Caco-2 (cell line): ENCODE data around the gene TBC1D24. TPM values are rescaled to one million over a fixed set of nuclear protein-coding genes. Genes with fewer than 3 reads are reported as not detected.
A peak's percentile ranks its signal among the peaks of the same experiment; 100 is the strongest.
"Not testable (repeated sequence)": the region's sequence is repeated elsewhere in the genome, so short reads cannot be mapped to it uniquely, and the experiment has no call there.

Experiments
- BruUV-seq: library from RNA; stranded (reverse); fragments of 400-500 nt; replicated peaks from 2 replicates; lab custom pipeline; 2021; lab: Mats Ljungman, UMichigan
- CTCF ChIA-PET: fragments of 300-600 bp; sonication (Branson Sonifier 250); formaldehyde crosslinking; loops from one replicate; lab custom pipeline; 2022; ENCODE audit warnings: antibody characterized with exemption; lab: Charles Lee
- POLR2A ChIA-PET: fragments of 300-600 bp; sonication (Branson Sonifier 250); formaldehyde crosslinking; loops from one replicate; lab custom pipeline; 2022; ENCODE audit warnings: antibody characterized with exemption; lab: Charles Lee
- DNase-seq, 2 experiments: peaks; one replicate each; pipeline versions ENCODE4 v3.0.0 to v3.0.0-alpha.2; 2020 to 2022
- H3K27me3 ChIP-seq: replicated peaks from 2 replicates; pipeline ENCODE4 v1.6.0; 2011; ENCODE audit warnings: low read length; ENCODE audit not compliant: control insufficient read depth, insufficient read depth
- H3K36me3 ChIP-seq: 2 replicates; pipeline ENCODE4 v1.5.1; 2011; ENCODE audit warnings: low read length; ENCODE audit not compliant: control insufficient read depth, insufficient read depth
- H3K4me1 ChIP-seq: fragments of 250-450 bp; sonication (Bioruptor Pico); 2 replicates; pipeline ENCODE4 v1.5.1; 2020; ENCODE audit warnings: mild to moderate bottlenecking
- H3K4me3 ChIP-seq: 2 replicates; pipeline ENCODE4 v1.5.1; 2011; ENCODE audit warnings: low read depth, mild to moderate bottlenecking, control low read depth, low read length
- H3K9me3 ChIP-seq: fragments of 250-450 bp; sonication (Bioruptor Pico); 2 replicates; pipeline ENCODE4 v1.5.1; 2020; ENCODE audit warnings: mild to moderate bottlenecking, moderate library complexity
- H3K27ac Mint-ChIP-seq: one replicate; pipeline ENCODE4 v1.8.0; 2022; ENCODE audit warnings: mixed read lengths; ENCODE audit not compliant: unreplicated experiment
- H3K27me3 Mint-ChIP-seq: one replicate; pipeline ENCODE4 v1.8.0; 2022; ENCODE audit warnings: mixed read lengths; ENCODE audit not compliant: insufficient read depth, unreplicated experiment
- H3K36me3 Mint-ChIP-seq: one replicate; pipeline ENCODE4 v1.8.0; 2022; ENCODE audit warnings: mild to moderate bottlenecking, mixed read lengths; ENCODE audit not compliant: insufficient read depth, unreplicated experiment
- H3K4me1 Mint-ChIP-seq: one replicate; pipeline ENCODE4 v1.8.0; 2022; ENCODE audit warnings: low read depth, mixed read lengths; ENCODE audit not compliant: unreplicated experiment
- H3K4me3 Mint-ChIP-seq: one replicate; pipeline ENCODE4 v1.8.0; 2022; ENCODE audit warnings: mild to moderate bottlenecking, moderate library complexity, mixed read lengths; ENCODE audit not compliant: unreplicated experiment
- H3K9me3 Mint-ChIP-seq: one replicate; pipeline ENCODE4 v1.8.0; 2022; ENCODE audit warnings: mixed read lengths; ENCODE audit not compliant: unreplicated experiment
- intact Hi-C: fragments of 100-400 bp; cut with micrococcal nuclease; formaldehyde crosslinking; loops from one replicate; pipeline ENCODE4 v1.10.0; 2022; ENCODE audit not compliant: unreplicated experiment
- microRNA-seq: library from miRNA; unstranded; fragments of <30 nt; microRNA quantifications from one replicate; pipeline ENCODE4 v1.2.0, GENCODE V29; 2022
- total RNA-seq: library from RNA; stranded (reverse); gene quantifications from 2 replicates; pipeline ENCODE4 v1.2.3, GENCODE V29; 2022
- TF ChIP-seq, protein P1 (sequence below), 2 experiments: fragments of 200-600 bp in 1 of 2; IDR thresholded peaks; 1 replicate in 1 of 2; 2 replicates in 1 of 2; pipeline versions ENCODE4 v1.5.1 to v1.8.0; 2011 to 2022; ENCODE audit warnings: antibody characterized with exemption in 1 of 2, control low read depth in 1 of 2, inconsistent platforms in 1 of 2, low read depth in 1 of 2, low read length in 1 of 2, mild to moderate bottlenecking in 1 of 2, moderate library complexity in 1 of 2; ENCODE audit not compliant: insufficient read depth in 1 of 2, severe bottlenecking in 1 of 2, unreplicated experiment in 1 of 2

Gene TBC1D24
- total RNA-seq, 1 experiment from 2014 or later: 20.8 TPM

DNA sequence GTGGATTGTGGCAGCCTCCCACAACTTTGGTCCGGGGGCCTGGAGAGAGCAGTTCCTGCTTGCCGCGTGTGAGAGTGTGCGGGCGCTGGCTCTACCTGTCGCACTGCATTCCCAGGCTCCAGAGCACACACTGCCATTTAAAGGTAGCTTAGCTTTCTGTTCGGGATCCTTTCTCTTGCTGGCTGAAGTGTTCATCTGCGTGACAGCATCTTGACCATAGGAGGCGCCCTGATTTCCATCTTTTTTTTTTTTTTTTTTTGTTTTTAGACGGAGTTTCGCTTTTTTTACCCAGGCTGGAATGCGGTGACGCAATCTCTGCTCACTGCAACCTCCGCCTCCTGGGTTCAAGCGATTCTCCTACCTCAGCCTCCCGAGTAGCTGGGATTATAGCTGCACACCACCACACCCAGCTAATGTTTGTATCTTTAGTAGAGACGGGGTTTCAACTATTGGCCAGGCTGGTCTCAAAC lies 76.5 kb downstream of the TBC1D24 start:
- H3K36me3 ChIP-seq, H3K27me3 ChIP-seq, H3K4me3 ChIP-seq, H3K4me1 Mint-ChIP-seq, H3K4me1 ChIP-seq, BruUV-seq, intact Hi-C loops, H3K27me3 Mint-ChIP-seq, H3K9me3 ChIP-seq, H3K36me3 Mint-ChIP-seq, H3K9me3 Mint-ChIP-seq, H3K4me3 Mint-ChIP-seq: not testable (repeated sequence)
- H3K27ac Mint-ChIP-seq: peak overlapping the region; percentile 72
- ChIA-PET CTCF (interaction anchor here (0.7 kb wide), 5 partner anchors 15 to 361 kb away, joined by 3 to 10 read pairs (median 7); partner anchors contain the start of gene ECI1), POLR2A (interaction anchor here (0.7 kb wide), 1 partner anchor 14 kb away, joined by 6 read pairs; the partner anchor contains the start of gene PDPK1)
- TF ChIP-seq, protein P1, sequence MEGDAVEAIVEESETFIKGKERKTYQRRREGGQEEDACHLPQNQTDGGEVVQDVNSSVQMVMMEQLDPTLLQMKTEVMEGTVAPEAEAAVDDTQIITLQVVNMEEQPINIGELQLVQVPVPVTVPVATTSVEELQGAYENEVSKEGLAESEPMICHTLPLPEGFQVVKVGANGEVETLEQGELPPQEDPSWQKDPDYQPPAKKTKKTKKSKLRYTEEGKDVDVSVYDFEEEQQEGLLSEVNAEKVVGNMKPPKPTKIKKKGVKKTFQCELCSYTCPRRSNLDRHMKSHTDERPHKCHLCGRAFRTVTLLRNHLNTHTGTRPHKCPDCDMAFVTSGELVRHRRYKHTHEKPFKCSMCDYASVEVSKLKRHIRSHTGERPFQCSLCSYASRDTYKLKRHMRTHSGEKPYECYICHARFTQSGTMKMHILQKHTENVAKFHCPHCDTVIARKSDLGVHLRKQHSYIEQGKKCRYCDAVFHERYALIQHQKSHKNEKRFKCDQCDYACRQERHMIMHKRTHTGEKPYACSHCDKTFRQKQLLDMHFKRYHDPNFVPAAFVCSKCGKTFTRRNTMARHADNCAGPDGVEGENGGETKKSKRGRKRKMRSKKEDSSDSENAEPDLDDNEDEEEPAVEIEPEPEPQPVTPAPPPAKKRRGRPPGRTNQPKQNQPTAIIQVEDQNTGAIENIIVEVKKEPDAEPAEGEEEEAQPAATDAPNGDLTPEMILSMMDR (IDR thresholded peaks at IDR 0.05; ENCODE audit: insufficient read depth in 1 of 2, low read depth in 1 of 2, low read length in 1 of 2, severe bottlenecking in 1 of 2, unreplicated experiment in 1 of 2): peak; percentile 20 to 22
- DNase-seq: peak; percentile 49 to 61

DNA sequence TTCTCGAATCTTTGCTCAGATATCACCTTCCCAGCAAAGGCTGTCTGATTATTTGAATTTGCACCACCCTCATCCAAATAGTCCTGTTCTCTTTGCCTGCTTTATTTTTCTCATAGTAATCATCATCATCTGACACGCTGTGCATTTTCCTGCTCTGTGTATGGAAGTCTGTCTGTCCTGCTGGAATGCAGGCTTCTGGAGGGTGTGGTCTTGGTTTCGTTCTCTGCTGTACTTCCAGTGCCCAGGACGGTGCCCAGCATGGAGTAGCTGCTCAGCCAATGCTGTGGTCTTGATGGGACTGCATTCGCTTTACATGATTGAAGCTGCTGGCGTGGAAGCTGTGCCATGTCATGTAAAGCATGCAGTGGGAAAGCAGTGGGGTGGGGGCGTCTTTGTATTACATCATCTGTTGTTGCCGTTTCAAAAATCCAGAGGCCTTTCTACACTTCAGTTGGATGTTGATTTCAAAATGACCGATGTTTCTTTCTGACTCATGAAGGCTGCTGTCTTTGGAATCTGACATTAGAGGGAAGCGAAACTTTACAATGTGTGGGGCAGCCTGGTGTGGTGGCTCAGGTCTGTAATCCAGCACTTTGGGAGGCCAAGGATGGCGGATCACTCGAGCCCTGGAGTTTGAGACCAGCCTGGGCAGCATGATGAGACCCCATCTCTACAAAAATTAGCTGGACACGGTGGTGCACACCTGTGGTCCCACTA lies 79.9 kb downstream of the TBC1D24 start:
- H3K4me1 Mint-ChIP-seq, H3K4me1 ChIP-seq, H3K27me3 Mint-ChIP-seq, H3K36me3 Mint-ChIP-seq, POLR2A ChIA-PET, H3K9me3 ChIP-seq, H3K27me3 ChIP-seq, BruUV-seq, H3K9me3 Mint-ChIP-seq, H3K36me3 ChIP-seq, H3K27ac Mint-ChIP-seq, CTCF ChIA-PET, DNase-seq, intact Hi-C loops, H3K4me3 Mint-ChIP-seq, H3K4me3 ChIP-seq: not testable (repeated sequence)

Small RNAs within 50 kb of the gene (microRNA-seq; reads per million reads assigned to microRNA genes)
- not detected for gene MIR3178
- gene MIR6767: not detected
- gene MIR6768: 1.1 reads per million

Other genes starting within 250 kb of the TBC1D24 start
- 0.27 and 1.00 TPM in 2 replicates for gene DNASE1L2, start 238.7 kb upstream of the TBC1D24 start, total RNA-seq
- gene ECI1, start 223.5 kb upstream of the TBC1D24 start, total RNA-seq: 135 and 157 TPM in 2 replicates
- gene RNPS1, start 207.0 kb upstream of the TBC1D24 start, total RNA-seq: 207 and 210 TPM in 2 replicates
- gene ABCA3, start 134.4 kb upstream of the TBC1D24 start, total RNA-seq: 14.6 and 16.1 TPM in 2 replicates
- 48.7 and 52.4 TPM in 2 replicates for gene CCNF, start 45.7 kb upstream of the TBC1D24 start, total RNA-seq
- 29.0 and 30.6 TPM in 2 replicates for gene TEDC2, start 15.0 kb upstream of the TBC1D24 start, total RNA-seq
- gene NTN3, start 3.8 kb upstream of the TBC1D24 start, total RNA-seq: 0.30 and 0.39 TPM in 2 replicates
- gene ATP6V0C, start 38.8 kb downstream of the TBC1D24 start, total RNA-seq: 200 and 204 TPM in 2 replicates
- 62.3 and 67.2 TPM in 2 replicates for gene AMDHD2, start 45.2 kb downstream of the TBC1D24 start, total RNA-seq
- 0.63 and 0.68 TPM in 2 replicates for gene CEMP1, start 56.3 kb downstream of the TBC1D24 start, total RNA-seq
- gene PDPK1, start 62.9 kb downstream of the TBC1D24 start, total RNA-seq: 60.5 and 69.8 TPM in 2 replicates
- 30.4 and 33.3 TPM in 2 replicates for gene KCTD5, start 207.4 kb downstream of the TBC1D24 start, total RNA-seq
- gene PRSS27, start 245.1 kb downstream of the TBC1D24 start, total RNA-seq: 0.72 and 1.1 TPM in 2 replicates